ENCODE measurements around the gene MESP2. TPM values are rescaled to one million over a fixed set of nuclear protein-coding genes. Genes with fewer than 3 reads are reported as not detected.

MESP2 gene
- total RNA-seq, 1 donor from 2014 or later: not detected

DNA sequence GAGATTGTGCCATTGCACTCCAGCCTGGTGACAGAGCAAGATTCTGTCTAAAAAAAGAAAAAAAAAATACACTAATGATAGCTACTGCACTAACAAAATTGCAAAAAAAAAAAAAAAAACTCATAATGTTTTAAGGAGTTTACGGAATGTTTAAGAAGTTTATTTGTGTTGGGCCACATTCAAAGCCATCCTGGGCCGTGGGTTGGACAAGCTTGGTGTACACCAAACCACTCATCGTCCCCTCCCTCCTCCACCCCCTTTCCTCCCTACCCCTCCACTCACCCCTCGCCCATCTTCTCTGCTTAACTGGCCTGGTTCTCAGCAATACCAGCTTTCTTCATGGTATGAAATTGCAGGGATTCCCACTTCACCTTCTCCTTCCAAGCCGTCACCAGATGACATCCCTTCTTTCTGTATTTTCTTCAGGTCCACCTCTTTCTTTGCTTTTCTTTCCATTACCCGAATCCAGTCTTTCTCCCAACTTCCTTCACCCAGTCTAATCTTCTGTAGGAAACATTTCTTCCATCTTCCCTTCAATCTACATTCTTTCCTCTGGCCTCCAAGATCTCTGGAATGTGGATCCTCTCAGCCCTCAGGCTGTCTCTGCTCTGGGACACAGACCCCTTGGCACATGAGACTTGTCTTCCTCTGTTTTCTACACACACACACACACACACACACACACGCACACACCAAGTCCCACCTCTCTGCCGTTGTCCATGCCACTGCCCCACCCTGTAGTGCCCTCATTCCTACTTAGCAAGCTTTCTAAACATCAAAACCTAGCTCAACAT, 21.6 kb upstream of the MESP2 start:
- no peak for DNase-seq (ENCODE audit: extremely low read depth, low read depth, low spot score)

DNA sequence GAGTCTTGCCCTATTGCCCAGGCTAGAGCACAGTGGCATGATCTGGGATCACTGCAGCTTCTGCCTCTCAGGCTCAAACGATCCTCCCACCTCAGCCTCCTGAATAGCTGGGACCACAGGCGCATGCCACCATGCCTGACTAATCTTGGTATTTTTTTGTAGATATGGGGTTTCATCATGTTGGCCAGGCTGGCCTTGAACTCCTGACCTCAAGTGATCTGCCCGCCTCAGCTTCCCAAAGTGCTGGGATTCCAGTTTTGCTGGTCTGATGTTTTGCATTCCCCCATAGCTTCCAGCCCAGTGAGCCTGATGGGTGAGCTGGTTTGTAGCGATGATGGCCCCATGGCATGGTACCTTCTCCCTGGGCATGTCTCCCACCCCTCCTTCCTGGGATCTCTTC, 20.4 kb upstream of the MESP2 start:
- DNase-seq (ENCODE audit: extremely low read depth, low read depth, low spot score): no peak

DNA sequence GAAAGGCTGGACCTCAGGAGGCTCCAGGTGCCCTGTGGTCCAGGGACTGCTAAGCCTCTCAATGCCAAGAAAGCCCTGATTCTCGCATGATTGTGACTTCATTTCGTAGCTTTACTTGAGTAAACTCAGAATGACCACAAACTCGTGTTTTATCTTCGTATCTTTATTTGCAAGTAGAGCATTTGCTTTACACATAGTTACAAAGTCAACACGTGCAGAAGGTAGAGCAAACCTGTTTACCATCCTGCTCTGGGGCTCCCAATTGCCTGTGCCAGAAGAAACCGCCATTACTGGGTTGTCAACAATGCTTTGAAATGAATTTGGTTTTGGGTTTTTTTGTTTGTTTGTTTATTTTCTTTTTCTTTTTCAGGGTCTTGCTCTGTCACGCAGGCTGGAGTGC, 19.2 kb upstream of the MESP2 start:
- DNase-seq (ENCODE audit: extremely low read depth, low read depth, low spot score): no peak

DNA sequence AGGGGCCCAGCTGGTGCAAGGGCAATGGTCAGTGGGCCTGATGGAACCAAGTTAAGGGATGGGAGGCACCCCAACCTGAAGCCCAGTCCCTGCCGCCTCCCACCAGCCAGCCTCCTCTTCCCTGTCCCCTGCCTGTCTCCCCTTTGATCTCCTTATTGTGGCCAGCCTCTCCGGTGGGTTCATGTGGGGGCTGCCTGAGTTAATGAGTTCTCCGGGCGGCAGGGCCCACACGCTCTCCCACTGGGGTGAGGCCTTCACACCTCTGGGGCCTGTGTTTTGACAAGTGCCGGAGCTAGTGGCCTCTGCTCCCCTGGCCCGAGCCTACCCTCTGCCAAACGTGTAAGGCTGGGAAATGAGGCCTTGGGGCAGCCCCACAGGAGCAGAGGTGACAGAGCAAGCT, 17.8 kb upstream of the MESP2 start:
- no peak for DNase-seq (ENCODE audit: extremely low read depth, low read depth, low spot score)

DNA sequence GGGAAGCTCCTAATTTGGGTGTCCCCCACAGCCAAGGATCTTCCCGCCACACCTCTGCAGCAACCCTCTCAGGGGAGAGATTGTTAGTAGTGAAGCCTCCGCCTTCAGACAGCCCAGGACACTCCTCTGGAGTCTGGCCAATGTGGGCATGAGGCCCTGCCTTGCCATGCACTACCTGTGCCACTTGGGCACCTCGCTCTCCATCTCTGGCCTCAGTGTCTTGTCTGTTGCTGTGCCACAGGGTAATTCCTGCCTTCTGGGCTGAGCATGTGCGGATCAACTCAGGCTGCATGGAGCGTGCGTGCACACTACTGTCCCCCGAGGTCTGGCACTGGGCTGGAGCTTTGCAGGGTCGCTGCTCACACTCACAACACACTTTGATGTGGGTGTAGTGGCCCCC, 17.2 kb upstream of the MESP2 start:
- no peak for DNase-seq (ENCODE audit: extremely low read depth, low read depth, low spot score)

DNA sequence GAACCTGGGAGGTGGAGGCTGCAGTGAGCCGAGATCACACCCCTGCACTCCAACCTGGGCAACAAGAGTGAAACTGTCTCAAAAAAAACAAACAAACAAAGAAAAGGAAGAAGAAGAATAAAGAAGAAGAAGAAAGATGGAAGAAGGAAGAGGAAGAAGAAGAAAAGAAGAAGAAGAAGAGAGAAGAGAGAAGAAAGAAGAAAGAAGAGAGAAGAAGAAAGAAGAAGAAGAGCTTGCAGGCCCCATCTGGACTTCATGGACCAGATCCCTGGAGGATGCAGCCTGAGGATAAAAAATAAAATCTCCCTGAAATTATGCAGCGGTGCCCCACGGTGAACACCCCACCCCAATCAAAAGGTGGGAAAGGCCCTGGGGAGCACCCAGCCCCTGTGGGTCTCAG, 16.3 kb upstream of the MESP2 start:
- DNase-seq (ENCODE audit: extremely low read depth, low read depth, low spot score): no peak

DNA sequence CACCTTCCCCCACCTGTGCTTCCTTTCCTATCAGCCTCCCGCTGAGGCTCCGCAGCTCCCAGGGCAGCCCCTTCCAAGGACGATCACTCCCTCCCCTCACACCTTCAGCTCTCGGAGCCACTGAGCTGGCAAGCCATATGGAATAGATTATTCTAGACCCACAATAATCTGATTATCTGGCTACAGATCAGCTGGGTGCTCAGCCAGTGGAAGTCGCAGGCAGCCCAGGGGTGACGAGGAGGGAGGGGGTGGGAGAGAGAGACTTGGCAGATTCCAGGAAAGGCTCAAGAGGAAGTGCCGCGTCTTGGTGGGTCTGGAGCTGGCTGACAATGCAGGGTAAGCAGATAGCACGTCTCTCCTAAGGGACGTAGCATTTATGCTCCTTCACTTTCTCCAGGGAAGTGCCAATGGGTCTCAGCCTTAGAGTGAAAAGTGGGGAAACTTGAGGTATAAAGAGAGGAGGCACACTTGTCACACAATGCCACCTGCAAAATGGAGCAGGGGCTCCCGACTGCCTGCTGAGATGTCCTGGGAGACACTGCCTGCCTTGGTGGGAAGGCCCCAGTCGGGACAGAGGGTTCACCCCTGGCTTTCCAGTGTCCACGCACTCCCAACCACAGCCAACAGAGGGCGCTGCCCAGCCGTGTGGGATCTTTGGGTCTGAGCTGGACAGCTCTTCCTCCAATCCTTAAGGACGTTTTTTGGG, 15.7 kb upstream of the MESP2 start:
- DNase-seq (ENCODE audit: extremely low read depth, low read depth, low spot score): peak; percentile 23

DNA sequence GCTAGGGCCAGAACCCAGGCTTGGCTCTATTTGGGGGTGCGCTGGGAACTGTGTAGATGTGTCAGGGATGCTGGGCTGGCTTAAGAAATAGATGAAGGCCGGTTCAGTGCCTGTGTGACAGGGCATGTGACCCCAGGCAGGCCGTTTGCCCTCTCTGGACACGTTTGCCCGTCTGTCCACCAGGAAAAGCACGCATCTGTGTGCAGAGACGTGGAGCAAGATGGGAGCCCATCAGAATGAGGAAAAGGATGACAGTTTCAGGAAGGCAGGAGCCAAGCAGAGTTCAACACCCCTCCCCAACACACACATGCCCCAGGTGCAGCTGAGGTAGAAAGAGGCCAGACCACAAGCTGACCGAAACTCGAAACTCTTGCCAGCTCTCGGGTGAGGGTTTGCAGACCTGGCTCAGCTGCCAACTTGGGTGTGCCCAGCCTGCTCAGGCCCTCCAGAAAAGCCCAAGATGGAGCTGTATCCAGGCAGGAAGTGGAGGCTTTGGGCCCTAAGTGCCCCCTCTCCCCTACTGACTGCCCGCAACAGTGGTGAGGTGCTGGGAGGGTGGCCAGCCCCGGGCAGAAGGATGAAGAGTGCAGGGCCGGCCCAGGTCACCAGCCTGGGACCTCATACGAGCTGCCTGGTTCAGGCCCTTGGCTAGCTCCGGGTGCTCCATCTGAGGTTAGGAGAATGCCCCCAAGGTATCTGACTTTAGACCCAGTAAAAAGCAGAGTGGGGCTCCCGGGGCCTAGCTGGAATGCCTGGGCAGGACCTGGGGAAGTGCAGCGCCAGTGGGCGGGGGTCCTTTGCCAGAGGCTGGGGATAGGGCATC, 14.9 kb upstream of the MESP2 start:
- no peak for DNase-seq (ENCODE audit: extremely low read depth, low read depth, low spot score)

DNA sequence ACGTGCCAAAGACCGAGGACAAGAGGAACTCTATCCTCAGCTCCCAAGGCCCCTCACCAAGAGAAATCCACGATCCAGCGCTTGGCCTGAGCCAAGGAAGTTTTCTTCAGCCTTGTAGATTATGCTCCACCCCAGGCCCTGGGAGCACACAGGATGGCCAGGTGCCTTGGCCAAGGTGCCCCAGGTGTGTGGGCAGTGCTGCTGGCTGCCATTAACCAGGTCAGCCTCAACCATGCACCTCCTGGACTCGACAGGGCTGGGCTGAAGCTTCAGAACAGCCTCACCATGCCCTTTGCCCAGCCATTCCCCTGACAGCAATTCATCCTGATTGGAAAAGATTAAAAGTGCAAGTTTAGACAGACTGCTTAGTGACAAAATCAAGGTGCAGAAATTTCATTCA, 14.2 kb upstream of the MESP2 start:
- DNase-seq (ENCODE audit: extremely low read depth, low read depth, low spot score): no peak

DNA sequence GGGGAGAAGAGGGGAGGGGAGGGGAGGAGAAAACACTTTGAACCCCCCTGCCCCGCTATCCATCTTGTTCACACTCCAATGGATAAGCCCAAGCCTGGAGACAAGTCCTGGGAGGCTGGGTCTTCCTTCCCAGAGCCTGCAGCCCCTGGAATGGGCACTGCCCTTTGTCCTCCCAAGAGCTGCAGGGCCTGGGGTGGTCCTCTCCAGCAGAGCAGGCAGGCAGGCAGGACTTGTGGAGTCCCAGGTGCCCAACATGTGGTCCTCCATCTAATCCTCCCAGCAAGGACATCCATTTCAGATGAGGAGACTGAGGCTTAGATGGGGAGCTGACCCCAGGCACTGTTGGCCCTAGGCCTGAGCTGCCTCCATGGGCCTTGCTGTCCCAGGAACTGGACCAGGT, 10.4 kb upstream of the MESP2 start:
- no peak for DNase-seq (ENCODE audit: extremely low read depth, low read depth, low spot score)

DNA sequence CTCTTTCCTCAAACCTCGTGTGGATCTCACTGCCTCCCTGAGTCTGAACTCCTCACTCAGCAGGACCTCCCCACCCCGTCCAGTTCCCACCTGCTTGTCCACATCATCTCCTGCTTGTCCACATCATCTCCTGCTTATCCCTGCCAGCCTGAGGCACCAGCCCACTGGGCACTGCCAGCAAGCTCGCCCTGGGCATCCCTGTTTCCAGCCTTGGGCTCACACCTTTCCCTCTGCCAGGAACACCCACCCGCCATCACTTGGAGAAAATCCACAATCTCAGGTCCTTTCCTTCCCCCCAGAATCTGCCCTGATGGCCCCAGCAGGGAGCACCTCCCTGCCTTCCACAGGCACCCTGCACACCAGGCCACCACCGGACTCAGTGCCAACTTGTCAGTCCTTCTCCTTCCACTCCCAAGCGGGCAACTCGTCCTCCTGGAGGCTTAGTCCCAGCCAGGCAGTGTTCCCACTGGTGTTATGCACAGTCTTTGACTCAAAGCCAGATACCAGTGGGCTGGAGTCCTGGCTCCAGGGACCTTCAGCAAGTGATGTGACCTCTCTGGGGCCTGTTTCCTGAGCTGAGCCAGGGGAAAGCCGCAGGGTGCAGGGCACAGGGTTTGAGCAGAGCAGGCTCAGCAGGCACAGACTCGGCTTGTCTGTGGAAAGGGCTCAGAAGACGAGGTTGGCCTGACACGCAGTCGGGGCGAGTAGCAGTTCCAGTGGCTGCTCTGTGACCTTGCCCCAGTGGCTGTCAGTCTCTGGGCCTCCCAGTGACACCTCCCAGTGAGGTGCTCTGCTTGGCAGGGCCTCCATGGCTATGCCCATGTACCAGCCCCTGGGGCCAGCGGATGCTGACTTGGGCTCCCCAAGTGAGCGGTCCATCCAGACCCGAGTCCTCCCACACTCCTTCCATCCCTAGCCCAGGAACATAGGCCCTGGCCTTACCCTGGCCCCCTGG, 9.5 kb upstream of the MESP2 start:
- DNase-seq (ENCODE audit: extremely low read depth, low read depth, low spot score): no peak

DNA sequence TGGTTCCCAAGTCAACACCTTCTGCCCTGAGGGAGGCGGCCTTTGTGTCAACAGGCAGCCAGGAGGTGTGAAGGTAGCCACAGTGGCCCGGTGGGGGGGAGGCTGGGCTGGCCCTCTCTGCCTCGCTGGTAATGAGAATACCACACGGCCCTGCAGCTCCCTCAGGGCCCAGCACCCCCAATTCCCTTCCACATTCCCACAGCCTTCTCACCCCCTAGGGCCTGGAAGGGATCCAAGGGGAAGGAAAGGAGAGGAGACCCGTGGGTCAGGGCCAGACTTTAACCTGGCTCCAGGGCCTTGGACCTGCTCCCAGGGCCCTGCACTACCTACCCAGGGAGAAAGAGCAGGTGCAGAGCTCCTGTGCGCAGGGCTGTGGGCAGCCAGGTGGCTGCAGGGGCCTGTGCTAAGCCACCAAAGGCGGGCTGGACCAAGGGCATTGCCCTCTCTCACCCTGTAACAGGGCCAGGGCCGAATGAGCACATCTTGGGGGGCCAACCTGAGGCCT, 8.7 kb upstream of the MESP2 start:
- DNase-seq (ENCODE audit: extremely low read depth, low read depth, low spot score): no peak

DNA sequence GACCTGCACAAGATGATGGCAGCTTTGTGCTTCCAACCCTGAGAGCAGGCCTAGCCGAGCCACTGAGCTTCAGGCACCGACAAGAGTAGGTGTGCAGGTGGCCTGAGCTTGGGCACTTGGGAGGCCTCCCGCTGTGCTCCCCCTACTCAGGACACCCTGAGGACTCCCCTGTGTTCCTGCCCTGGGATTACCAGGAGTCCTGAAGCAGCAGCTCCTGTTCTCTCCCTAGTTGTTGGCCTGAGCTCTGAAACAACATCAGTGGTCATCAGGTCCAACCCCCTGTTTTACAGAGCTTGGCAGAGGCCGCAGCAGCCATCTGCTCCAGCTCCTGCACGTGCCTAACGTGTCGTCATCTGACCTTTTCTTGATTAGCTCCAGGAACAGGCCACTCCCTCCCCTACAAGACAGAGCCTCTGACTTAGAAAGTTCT, 8.0 kb upstream of the MESP2 start:
- no peak for DNase-seq (ENCODE audit: extremely low read depth, low read depth, low spot score)

DNA sequence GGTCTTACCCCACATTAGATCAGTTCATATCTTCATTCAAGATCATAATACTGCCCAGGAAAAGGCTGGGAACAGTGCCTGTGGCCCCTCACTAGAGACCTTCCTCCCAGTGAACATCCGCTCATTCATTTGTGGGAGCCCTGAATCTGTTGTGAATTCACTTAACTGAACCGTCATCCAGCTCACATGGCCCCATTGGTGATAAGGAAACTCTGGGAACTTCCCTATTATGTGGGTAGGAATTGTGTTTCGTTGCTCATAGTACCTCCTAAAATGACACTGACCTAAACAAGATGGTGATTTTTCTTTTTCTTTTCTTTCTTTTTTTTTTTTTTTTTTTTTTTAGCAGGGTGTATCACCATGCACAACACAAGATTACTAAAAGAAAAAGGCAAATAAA, 6.8 kb upstream of the MESP2 start:
- DNase-seq (ENCODE audit: extremely low read depth, low read depth, low spot score): no peak

DNA sequence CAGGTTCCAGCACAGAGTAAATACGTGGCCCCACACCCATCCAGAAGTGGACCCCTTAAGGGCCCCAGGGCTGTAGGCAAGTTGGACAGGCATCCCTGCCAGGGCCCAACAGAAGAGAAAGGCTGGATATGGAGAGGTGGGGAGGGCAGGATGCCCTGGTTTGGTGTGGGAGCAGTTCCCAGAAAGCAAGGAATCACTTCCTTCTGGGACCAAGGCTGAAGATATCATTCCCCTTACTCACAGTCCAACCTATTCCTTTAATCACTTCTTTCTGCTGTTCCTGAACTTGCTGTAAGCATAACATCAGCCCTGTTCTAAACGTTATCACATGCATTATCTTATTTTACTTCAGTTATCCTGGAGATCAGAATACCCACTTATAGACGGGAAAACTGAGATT, 6.1 kb upstream of the MESP2 start:
- DNase-seq (ENCODE audit: extremely low read depth, low read depth, low spot score): no peak

DNA sequence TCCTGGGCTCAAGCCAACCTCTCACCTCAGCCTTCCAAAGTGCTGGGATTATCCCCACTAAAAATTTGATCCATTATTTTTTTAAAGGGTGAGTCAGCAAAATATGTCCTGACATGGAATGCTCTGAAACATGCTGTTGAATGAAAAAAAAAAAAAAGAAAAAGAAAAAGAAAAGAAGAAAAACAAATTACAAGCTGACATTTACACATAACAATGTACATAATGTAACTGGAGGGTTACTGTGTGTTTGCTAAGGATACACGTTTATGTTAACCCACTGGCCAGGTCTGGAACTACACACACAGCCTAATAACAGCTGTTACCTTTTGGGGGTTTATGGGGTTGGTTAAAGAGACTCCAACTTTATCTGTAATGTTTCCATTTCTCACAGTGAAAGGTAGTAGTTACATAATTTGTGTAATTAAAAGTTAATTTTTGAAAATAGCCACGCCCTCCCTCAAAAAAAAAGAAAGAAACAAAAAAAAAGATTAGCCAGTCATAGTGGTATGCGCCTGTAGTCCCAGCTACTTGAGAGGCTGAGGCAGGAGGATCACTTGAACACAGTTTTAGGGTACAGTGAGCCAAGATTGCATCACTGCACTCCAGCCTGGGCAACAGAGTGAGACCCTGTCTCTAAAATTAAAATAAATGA, 3.1 kb upstream of the MESP2 start:
- DNase-seq (ENCODE audit: extremely low read depth, low read depth, low spot score): no peak

DNA sequence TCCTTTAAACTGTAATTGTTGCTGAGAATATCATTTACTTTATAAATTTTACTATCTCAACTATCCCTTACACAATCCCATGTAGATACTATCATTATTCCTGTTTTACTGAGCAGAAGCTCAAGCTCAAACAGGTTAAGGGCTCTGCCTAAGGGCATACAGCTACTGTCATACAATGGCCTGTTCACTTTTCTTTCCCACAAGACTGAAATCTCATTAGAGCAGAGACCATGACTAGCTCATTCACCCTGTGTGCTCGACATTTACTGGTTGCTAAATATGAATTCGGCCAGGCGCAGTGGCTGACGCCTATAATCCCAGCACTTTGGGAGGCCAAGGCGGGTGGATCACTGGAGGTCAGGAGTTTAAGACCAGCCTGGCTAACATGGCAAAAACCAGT, 1.6 kb upstream of the MESP2 start:
- no peak for DNase-seq (ENCODE audit: extremely low read depth, low read depth, low spot score)

DNA sequence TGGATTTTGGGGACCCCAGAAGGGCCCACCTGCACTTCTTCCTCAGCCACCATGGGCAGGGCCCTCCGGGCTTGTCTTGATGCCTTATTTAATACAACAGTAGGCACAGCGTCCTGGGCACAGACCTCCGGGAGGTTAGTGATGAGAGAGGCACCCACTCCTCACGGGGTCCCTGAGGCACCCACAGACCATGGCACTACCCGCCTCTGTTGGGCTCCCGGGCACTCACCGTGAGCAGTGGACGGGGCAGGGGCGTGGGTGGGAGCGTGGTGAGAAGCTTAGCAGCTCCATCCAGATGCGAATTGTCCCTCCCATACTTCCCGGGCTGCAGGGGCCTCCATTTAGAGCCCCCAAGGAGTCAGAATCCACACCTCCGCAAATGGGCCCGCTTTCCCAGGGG, 317 bp upstream of the MESP2 start:
- DNase-seq (ENCODE audit: extremely low read depth, low read depth, low spot score): no peak

DNA sequence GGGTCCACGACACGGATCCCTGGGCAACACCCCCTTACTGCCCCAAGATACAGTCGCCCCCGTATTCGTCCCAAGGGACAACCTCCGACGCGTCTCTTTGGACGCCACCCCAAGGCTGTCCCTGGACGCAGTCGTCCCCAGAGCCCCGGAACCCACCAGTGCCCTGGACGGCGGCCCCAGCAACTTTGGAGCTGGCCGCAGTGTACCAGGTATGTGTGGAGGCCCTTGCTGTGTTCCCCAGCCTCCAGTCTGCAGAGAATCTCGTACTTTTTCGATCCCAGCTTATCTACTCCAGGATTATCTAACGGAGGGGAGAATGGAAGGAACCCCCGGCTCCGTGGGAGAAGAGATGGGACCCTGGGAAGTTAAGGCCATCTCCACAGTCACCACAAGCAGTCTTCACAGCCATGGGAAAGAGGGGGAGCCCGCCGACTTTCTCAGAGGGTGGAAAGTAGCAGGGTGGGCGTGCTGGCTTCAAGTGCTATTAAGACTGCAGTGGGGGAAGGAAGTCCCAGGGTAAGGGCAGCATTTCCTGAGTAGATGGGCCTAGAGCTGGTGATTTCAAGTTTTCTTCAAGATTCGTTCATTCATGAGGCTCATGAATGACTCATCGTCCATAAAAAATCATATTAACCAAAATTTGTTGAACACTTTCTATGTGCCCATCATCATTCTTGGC, 1.1 kb downstream of the MESP2 start:
- no peak for DNase-seq (ENCODE audit: extremely low read depth, low read depth, low spot score)
